Ureter (tissue), 1 donor: ENCODE data around the gene RAD51B. TPM values are rescaled to one million over a fixed set of nuclear protein-coding genes. Genes with fewer than 3 reads are reported as not detected.

Experiments
- DNase-seq: peaks from one replicate; pipeline ENCODE4 v3.0.0-alpha.2; 2020; ENCODE audit warnings: low spot score
- total RNA-seq: library from RNA; stranded (reverse); gene quantifications from one replicate; pipeline ENCODE4 v1.2.4, GENCODE V29; 2023
- donor health status: DM: yes; HTN: yes; CAD: no.

RAD51B gene
- total RNA-seq, 1 donor from 2014 or later, result 36.6 TPM

- DNase-seq, result no peak
These were observed 620.1 kb downstream of the RAD51B start for GRCh38 chr14:68439676-68440075.

- no peak for DNase-seq
These were observed 621.2 kb downstream of the RAD51B start for GRCh38 chr14:68440820-68441219.

- DNase-seq, result no peak
These were observed 622.0 kb downstream of the RAD51B start for GRCh38 chr14:68441542-68441941.

- no peak for DNase-seq
These were observed 623.5 kb downstream of the RAD51B start for GRCh38 chr14:68442828-68443629.

GRCh38 chr14:68444449-68445168, 625.0 kb downstream of the RAD51B start:
- DNase-seq, result no peak

- no peak for DNase-seq
These were observed 626.9 kb downstream of the RAD51B start for GRCh38 chr14:68446243-68447040.

GRCh38 chr14:68447581-68448251, 628.1 kb downstream of the RAD51B start:
- DNase-seq, result no peak

- no peak for DNase-seq
These were observed 628.8 kb downstream of the RAD51B start for GRCh38 chr14:68448252-68448902.

GRCh38 chr14:68449561-68450181, 630.1 kb downstream of the RAD51B start:
- no peak for DNase-seq

GRCh38 chr14:68450391-68451120, 631.0 kb downstream of the RAD51B start:
- no peak for DNase-seq

- no peak for DNase-seq
These were observed 632.3 kb downstream of the RAD51B start for GRCh38 chr14:68451696-68452373.

GRCh38 chr14:68458253-68458652, 638.7 kb downstream of the RAD51B start:
- no peak for DNase-seq

GRCh38 chr14:68458840-68459469, 639.4 kb downstream of the RAD51B start:
- peak; percentile 59 for DNase-seq

- DNase-seq, result no peak
These were observed 640.0 kb downstream of the RAD51B start for GRCh38 chr14:68459480-68460136.

- no peak for DNase-seq
These were observed 641.0 kb downstream of the RAD51B start for GRCh38 chr14:68460541-68460940.

- DNase-seq, result no peak
These were observed 641.5 kb downstream of the RAD51B start for GRCh38 chr14:68461086-68461485.

GRCh38 chr14:68462683-68463082, 643.1 kb downstream of the RAD51B start:
- DNase-seq, result no peak

- no peak for DNase-seq
These were observed 643.7 kb downstream of the RAD51B start for GRCh38 chr14:68463299-68463698.
